Activated CD4-positive, alpha-beta T cell treated with anti-CD3 and anti-CD28 coated beads, Interleukin-2, amount 50 U/mL, for 48 hours (primary cell): ENCODE results near the gene TBC1D2.

Experiments used
- DNase-seq, 2 experiments: peaks; one replicate each; pipeline ENCODE4 v3.0.0-alpha.2; 2020

TBC1D2 gene

GRCh38 chr9:98159790-98160189 is 95.7 kb downstream of the TBC1D2 start:
- no peak for DNase-seq

GRCh38 chr9:98159301-98159700 is 96.1 kb downstream of the TBC1D2 start:
- no peak for DNase-seq

- no peak for DNase-seq
Observed at GRCh38 chr9:98158071-98158831, 97.2 kb downstream of the TBC1D2 start.

- no peak for DNase-seq
Observed at GRCh38 chr9:98157372-98157771, 98.1 kb downstream of the TBC1D2 start.

- DNase-seq = no peak
Observed at GRCh38 chr9:98154678-98155077, 100.8 kb downstream of the TBC1D2 start.

- DNase-seq = no peak
Observed at GRCh38 chr9:98152526-98152925, 102.9 kb downstream of the TBC1D2 start.

- DNase-seq = no peak
Observed at GRCh38 chr9:98150721-98151120, 104.7 kb downstream of the TBC1D2 start.

- no peak for DNase-seq
Observed at GRCh38 chr9:98150164-98150563, 105.3 kb downstream of the TBC1D2 start.

- DNase-seq = no peak
Observed at GRCh38 chr9:98149422-98149821, 106.0 kb downstream of the TBC1D2 start.
